Heart left ventricle (tissue), 16 donors: ENCODE data around the gene IPCEF1. TPM values are rescaled to one million over a fixed set of nuclear protein-coding genes. Genes with fewer than 3 reads are reported as not detected.

Experiments
- ATAC-seq, 4 donors: fragments of 200-7000 bp; cut with Tn5 transposase; one replicate each; pipeline ENCODE4 v1.9.1; 2020 to 2022; ENCODE audit warnings: moderate library complexity in 4 of 4, mild to moderate bottlenecking in 3 of 4, moderate number of reproducible peaks in 1 of 4
- DNase-seq, 5 donors: peaks; one replicate each; pipeline ENCODE4 v3.0.0-alpha.2; 2020
- H3K27ac ChIP-seq, 12 donors: fragments of 200-600 bp; sonication (generic) in 4 of 12; one replicate each; pipeline versions ENCODE4 v1.5.0 to v1.8.0; 2016 to 2022; ENCODE audit warnings: mild to moderate bottlenecking in 2 of 12
- H3K27me3 ChIP-seq, 9 donors: fragments of 200-600 bp; sonication (generic) in 2 of 9; one replicate each; pipeline versions ENCODE4 v1.5.1 to v1.8.0; 2016 to 2022; ENCODE audit warnings: mild to moderate bottlenecking in 3 of 9
- H3K36me3 ChIP-seq, 9 donors: fragments of 200-600 bp; sonication (generic) in 2 of 9; one replicate each; pipeline versions ENCODE4 v1.5.0 to v1.8.0; 2018 to 2022; ENCODE audit warnings: mild to moderate bottlenecking in 2 of 9
- H3K4me1 ChIP-seq, 12 donors: fragments of 200-600 bp; sonication (generic) in 4 of 12; one replicate each; pipeline versions ENCODE4 v1.5.0 to v1.8.0; 2016 to 2022; ENCODE audit warnings: mild to moderate bottlenecking in 3 of 12
- H3K4me3 ChIP-seq, 12 donors: fragments of 200-600 bp; sonication (generic) in 4 of 12; one replicate each; pipeline versions ENCODE4 v1.5.0 to v1.8.0; 2017 to 2022; ENCODE audit warnings: mild to moderate bottlenecking in 9 of 12, moderate library complexity in 4 of 12
- H3K9me3 ChIP-seq, 12 donors: fragments of 200-600 bp; sonication (generic) in 4 of 12; one replicate each; pipeline versions ENCODE4 v1.5.0 to v1.8.0; 2016 to 2022; ENCODE audit warnings: mild to moderate bottlenecking in 1 of 12
- POLR2A ChIP-seq, 2 donors: fragments of 450-650 bp; IDR thresholded peaks; one replicate each; pipeline ENCODE4 v1.6.1; 2017; ENCODE audit warnings: antibody characterized with exemption in 2 of 2, mild to moderate bottlenecking in 2 of 2, moderate library complexity in 2 of 2
- WGBS, 4 donors: extraction: QIAGEN DNeasy Blood & Tissue Kit in 2 of 4; methylation state at CpG; one replicate each; pipeline versions ENCODE4 v1.1.5 to v1.1.7; 2013 to 2018; 5-methylcytosine and 5-hydroxymethylcytosine counted together
- intact Hi-C, 10 donors: fragments of 100-400 bp; cut with DNase I; formaldehyde crosslinking; loops; one replicate each; pipeline versions ENCODE4 v1.11.1 to v1.14.2; 2022
- polyA plus RNA-seq, 2 donors: library from polyadenylated mRNA; stranded (reverse); fragments of 200-250 nt; gene quantifications; one replicate each; pipeline ENCODE4 v1.2.3, GENCODE V29; 2013
- total RNA-seq, 9 donors: library from RNA; depleted of rRNA in 2 of 9; stranded (reverse); fragments of >200 nt in 2 of 9; fragmentation: NEBNext Ultra II Directional in 3 of 9; extraction: Animal tissue kit (Norgen Biotek cat#: 25700) in 3 of 9; gene quantifications; one replicate each; pipeline versions ENCODE4 v1.1.0 to v1.2.4, GENCODE V29; 2016 to 2023
- TF ChIP-seq, protein P1 (sequence below), 12 donors: fragments of 200-600 bp; sonication (generic) in 4 of 12; IDR thresholded peaks; one replicate each; pipeline versions ENCODE4 v1.5.0 to v1.8.0; 2018 to 2022; ENCODE audit warnings: antibody characterized with exemption in 12 of 12, mild to moderate bottlenecking in 5 of 12
- donor health status: ischemic (EF 13 %, LVEDD 7.1; RV severe dilation, severe dysfunction).
- donor health status: healthy with polysubstance abuse.
- donor health status: DM: no; HTN: yes; CAD: no.
- donor health status: DM: no; HTN: no; CAD: no.
- donor health status: ischemic (EF 25% LVEDD 6.9; RV normal size, moderate dysfunction).
- donor health status: ischemic (EF 25% LVEDD 5.7; RV mildly dilated, moderate dysfunction).
- donor health status: healthy.
- donor health status: DM: yes; HTN: yes; CAD: no.
- donor health status: ischemic (EF 35%, LVEDD 5.7; RV mildly dilated, moderate dysfunction).
- donor health status: nonischemic (EF 11% LVEDD 7.7; RV severe dilation, severe dysfunction).
- donor health status: DM: yes; HTN: yes; CAD: no.
- donor health status: PGD.
- donor health status: ischemic (EF 29% LVEDD 5.4; RV normal size, mild dysfunction).
- donor health status: nonischemic (EF 23%, LVEDD 6.1; RV moderate dilation, normal function).

IPCEF1 gene
- total and polyA plus RNA-seq, 11 donors: 0.10 to 4.1 (median 0.35) TPM

- Histone ChIP-seq H3K9me3 (no peaks in the 10 kb centered on the region), H3K4me1 (peaks cover 0 to 24% (median 0%) of the 10 kb centered on the region in 12 donors), H3K27ac (no peak overlapping the region), H3K36me3 (no peaks in the 10 kb centered on the region), H3K27me3 (no peaks in the 10 kb centered on the region), H3K4me3 (no peak overlapping the region)
- no peak for TF ChIP-seq POLR2A (IDR thresholded peaks at IDR 0.05)
- TF ChIP-seq, protein P1, sequence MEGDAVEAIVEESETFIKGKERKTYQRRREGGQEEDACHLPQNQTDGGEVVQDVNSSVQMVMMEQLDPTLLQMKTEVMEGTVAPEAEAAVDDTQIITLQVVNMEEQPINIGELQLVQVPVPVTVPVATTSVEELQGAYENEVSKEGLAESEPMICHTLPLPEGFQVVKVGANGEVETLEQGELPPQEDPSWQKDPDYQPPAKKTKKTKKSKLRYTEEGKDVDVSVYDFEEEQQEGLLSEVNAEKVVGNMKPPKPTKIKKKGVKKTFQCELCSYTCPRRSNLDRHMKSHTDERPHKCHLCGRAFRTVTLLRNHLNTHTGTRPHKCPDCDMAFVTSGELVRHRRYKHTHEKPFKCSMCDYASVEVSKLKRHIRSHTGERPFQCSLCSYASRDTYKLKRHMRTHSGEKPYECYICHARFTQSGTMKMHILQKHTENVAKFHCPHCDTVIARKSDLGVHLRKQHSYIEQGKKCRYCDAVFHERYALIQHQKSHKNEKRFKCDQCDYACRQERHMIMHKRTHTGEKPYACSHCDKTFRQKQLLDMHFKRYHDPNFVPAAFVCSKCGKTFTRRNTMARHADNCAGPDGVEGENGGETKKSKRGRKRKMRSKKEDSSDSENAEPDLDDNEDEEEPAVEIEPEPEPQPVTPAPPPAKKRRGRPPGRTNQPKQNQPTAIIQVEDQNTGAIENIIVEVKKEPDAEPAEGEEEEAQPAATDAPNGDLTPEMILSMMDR (IDR thresholded peaks at IDR 0.05): no peak
- 86 to 90% (median 88%) methylated on average over 7 of the region's 7 CpGs for WGBS, 4 donors
- intact Hi-C loops: no loop called here
- ATAC-seq (no peak), DNase-seq (no peak)
These were observed 128.6 kb downstream of the IPCEF1 start for GRCh38 chr6:154227862-154228520.

- Histone ChIP-seq H3K4me3 (no peak overlapping the region), H3K9me3 (no peaks in the 10 kb centered on the region), H3K4me1 (peaks cover 0 to 20% (median 0%) of the 10 kb centered on the region in 12 donors), H3K36me3 (no peaks in the 10 kb centered on the region), H3K27ac (no peak overlapping the region), H3K27me3 (no peaks in the 10 kb centered on the region)
- intact Hi-C loops: no loop called here
- WGBS, 4 donors: 88 to 95% (median 94%) methylated on average over 3 of the region's 3 CpGs
- DNase-seq (no peak), ATAC-seq (no peak)
- TF ChIP-seq POLR2A (IDR thresholded peaks at IDR 0.05): no peak
- TF ChIP-seq, protein P1 (IDR thresholded peaks at IDR 0.05): no peak
These were observed 130.1 kb downstream of the IPCEF1 start for GRCh38 chr6:154226461-154226860.

GRCh38 chr6:154223296-154223695 lies 133.3 kb downstream of the IPCEF1 start:
- Histone ChIP-seq H3K27ac (no peak overlapping the region), H3K4me1 (peaks cover 0 to 8% (median 0%) of the 10 kb centered on the region in 12 donors), H3K9me3 (no peaks in the 10 kb centered on the region), H3K27me3 (no peaks in the 10 kb centered on the region), H3K36me3 (peaks cover 0 to 9% (median 0%) of the 10 kb centered on the region in 9 donors), H3K4me3 (no peak overlapping the region)
- DNase-seq (no peak), ATAC-seq (no peak)
- intact Hi-C loops: no loop called here
- 83 to 91% (median 85%) methylated on average over 2 of the region's 2 CpGs for WGBS, 4 donors
- no peak for TF ChIP-seq POLR2A (IDR thresholded peaks at IDR 0.05)
- TF ChIP-seq, protein P1 (IDR thresholded peaks at IDR 0.05): no peak

DNA sequence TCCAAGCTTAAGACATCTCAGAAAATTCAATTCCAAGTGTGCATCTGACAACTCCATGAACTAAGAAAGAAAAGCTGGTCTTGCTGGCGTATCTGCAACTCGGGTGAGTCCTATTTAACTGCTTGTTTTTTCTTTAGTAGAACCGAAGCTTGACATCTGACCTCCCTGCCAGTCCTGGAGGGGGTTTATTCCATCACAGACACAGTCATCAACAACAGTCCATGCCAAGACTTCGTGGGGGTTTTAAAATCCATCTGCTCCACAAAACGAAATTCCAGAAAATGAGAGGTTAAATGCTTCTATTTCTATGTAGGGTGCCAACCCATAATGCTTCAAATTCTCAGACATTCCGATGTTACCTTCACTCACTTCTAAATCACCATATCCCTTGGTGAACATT lies 133.9 kb downstream of the IPCEF1 start:
- H3K27me3 ChIP-seq: no peaks in the 10 kb centered on the region
- no peaks in the 10 kb centered on the region for H3K9me3 ChIP-seq
- no peak for TF ChIP-seq POLR2A (IDR thresholded peaks at IDR 0.05)
- TF ChIP-seq, protein P1 (IDR thresholded peaks at IDR 0.05): no peak
- DNase-seq (no peak), ATAC-seq (no peak)
- 74 to 77% (median 76%) methylated on average over 6 of the region's 6 CpGs for WGBS, 4 donors
- H3K36me3 ChIP-seq: peaks cover 0 to 9% (median 0%) of the 10 kb centered on the region in 9 donors
- H3K4me1 ChIP-seq: peaks cover 0 to 8% (median 0%) of the 10 kb centered on the region in 12 donors
- intact Hi-C loops: no loop called here
- no peak overlapping the region for H3K27ac ChIP-seq
- H3K4me3 ChIP-seq: no peak overlapping the region
